Germinal center (tissue), 1 donor: Measurements from ENCODE around the gene TJP1.
"Not testable (repeated sequence)": the region's sequence is repeated elsewhere in the genome, so short reads cannot be mapped to it uniquely, and the experiment has no call there.

Experiments used
- DNase-seq: peaks from one replicate; pipeline ENCODE4 v3.0.0; 2012; ENCODE audit warnings: mixed read lengths, low spot score

TJP1 gene

GRCh38 chr15:29838352-29839010, 16.2 kb upstream of the TJP1 start:
- no peak for DNase-seq

GRCh38 chr15:29835301-29835700, 13.0 kb upstream of the TJP1 start:
- no peak for DNase-seq

GRCh38 chr15:29832709-29833108, 10.4 kb upstream of the TJP1 start:
- DNase-seq: no peak

GRCh38 chr15:29826908-29827820, 4.9 kb upstream of the TJP1 start:
- no peak for DNase-seq

GRCh38 chr15:29825227-29825626, 3.0 kb upstream of the TJP1 start:
- no peak for DNase-seq

- DNase-seq: no peak
These were observed 604 bp upstream of the TJP1 start for GRCh38 chr15:29822684-29823459.

- peak; percentile 15 for DNase-seq
These were observed 710 bp downstream of the TJP1 start for GRCh38 chr15:29821416-29822099.

- DNase-seq: no peak
These were observed 1.7 kb downstream of the TJP1 start for GRCh38 chr15:29820394-29821154.

GRCh38 chr15:29819979-29820378, 2.3 kb downstream of the TJP1 start:
- DNase-seq: no peak

- DNase-seq: no peak
These were observed 4.1 kb downstream of the TJP1 start for GRCh38 chr15:29818141-29818540.

GRCh38 chr15:29817455-29817854, 4.8 kb downstream of the TJP1 start:
- not testable (repeated sequence) for DNase-seq

GRCh38 chr15:29815000-29815710, 7.1 kb downstream of the TJP1 start:
- DNase-seq: no peak

- DNase-seq: no peak
These were observed 9.3 kb downstream of the TJP1 start for GRCh38 chr15:29813009-29813408.

GRCh38 chr15:29812384-29812694, 9.9 kb downstream of the TJP1 start:
- DNase-seq: no peak

- DNase-seq: no peak
These were observed 10.4 kb downstream of the TJP1 start for GRCh38 chr15:29811691-29812383.

- DNase-seq: no peak
These were observed 16.6 kb downstream of the TJP1 start for GRCh38 chr15:29805708-29806104.

- DNase-seq: no peak
These were observed 17.1 kb downstream of the TJP1 start for GRCh38 chr15:29805043-29805707.

- no peak for DNase-seq
These were observed 19.9 kb downstream of the TJP1 start for GRCh38 chr15:29802411-29802810.

GRCh38 chr15:29800491-29801366, 21.5 kb downstream of the TJP1 start:
- DNase-seq: no peak
